Measurements from ENCODE around the gene CPOX.

Gene CPOX

GRCh38 chr3:98534168-98534567, 59.2 kb downstream of the CPOX start:
- no peak for DNase-seq (ENCODE audit: low read depth)

GRCh38 chr3:98532709-98533571, 60.5 kb downstream of the CPOX start:
- DNase-seq (ENCODE audit: low read depth), result no peak

- no peak for DNase-seq (ENCODE audit: low read depth)
Observed at GRCh38 chr3:98532275-98532637, 61.2 kb downstream of the CPOX start.

GRCh38 chr3:98531622-98532274, 61.7 kb downstream of the CPOX start, which contains the start of gene GPR15:
TSS of gene GPR15 (plus strand) at chr3:98531978. CDS start at chr3:98532034, 56 bp downstream.
- no peak for DNase-seq (ENCODE audit: low read depth)

- no peak for DNase-seq (ENCODE audit: low read depth)
Observed at GRCh38 chr3:98530676-98531075, 62.7 kb downstream of the CPOX start.

GRCh38 chr3:98529856-98530459, 63.5 kb downstream of the CPOX start:
- DNase-seq (ENCODE audit: low read depth), result no peak

Measured in fibroblast of the conjunctiva (primary cell).